OCI-LY7 (cell line): Measurements from ENCODE around the gene DCAF5. TPM values are rescaled to one million over a fixed set of nuclear protein-coding genes. Genes with fewer than 3 reads are reported as not detected.

ENCODE experiments used
- BruUV-seq: library from RNA; stranded (reverse); fragments of 400-500 nt; replicated peaks from 2 replicates; lab custom pipeline; 2021; lab: Mats Ljungman, UMichigan
- CTCF ChIA-PET: fragments of 300-600 bp; sonication (Branson Sonifier 250); formaldehyde crosslinking; loops from one replicate; lab custom pipeline; 2022; ENCODE audit warnings: antibody characterized with exemption; ENCODE audit not compliant: unreplicated experiment; lab: Charles Lee
- POLR2A ChIA-PET: fragments of 300-600 bp; sonication (Branson Sonifier 250); formaldehyde crosslinking; loops from one replicate; lab custom pipeline; 2022; ENCODE audit warnings: antibody characterized with exemption; lab: Charles Lee
- DNase-seq: peaks from one replicate; pipeline ENCODE4 v3.0.0-alpha.2; 2015; ENCODE audit warnings: low spot score
- H2AFZ ChIP-seq: fragments of 200-600 bp; sonication (generic), shearing (Covaris generic); 2 replicates; pipeline ENCODE4 v1.6.1; 2014; ENCODE audit warnings: mild to moderate bottlenecking, antibody characterized with exemption, low read length, moderate library complexity
- H3K27ac ChIP-seq: fragments of 200-600 bp; sonication (generic); 2 replicates; pipeline ENCODE4 v1.5.1; 2014; ENCODE audit warnings: mixed run types, low read depth, mild to moderate bottlenecking, moderate library complexity, low read length, inconsistent platforms; ENCODE audit not compliant: poor library complexity, severe bottlenecking
- H3K36me3 ChIP-seq: fragments of 200-600 bp; sonication (generic); 2 replicates; pipeline ENCODE4 v1.6.1; 2014; ENCODE audit warnings: mild to moderate bottlenecking, antibody characterized with exemption, low read length, moderate library complexity, mixed read lengths; ENCODE audit not compliant: insufficient read depth
- H3K4me1 ChIP-seq: fragments of 200-600 bp; sonication (generic); 2 replicates; pipeline ENCODE4 v1.5.1; 2014; ENCODE audit warnings: mild to moderate bottlenecking, low read length; ENCODE audit not compliant: insufficient read depth, poor library complexity, severe bottlenecking
- H3K4me2 ChIP-seq: fragments of 200-600 bp; sonication (generic); 2 replicates; pipeline ENCODE4 v1.6.1; 2014; ENCODE audit warnings: mild to moderate bottlenecking, low read length
- H3K4me3 ChIP-seq: fragments of 200-600 bp; sonication (generic); 2 replicates; pipeline ENCODE4 v1.5.1; 2014; ENCODE audit warnings: mild to moderate bottlenecking, low read depth, low read length; ENCODE audit not compliant: poor library complexity, severe bottlenecking
- H3K79me2 ChIP-seq: fragments of 200-600 bp; sonication (generic); 2 replicates; pipeline ENCODE4 v1.6.1; 2016; ENCODE audit warnings: low read depth, mild to moderate bottlenecking, low read length, moderate library complexity, mixed read lengths; ENCODE audit not compliant: insufficient read depth
- H3K9me2 ChIP-seq: fragments of 200-600 bp; sonication (generic); 2 replicates; pipeline ENCODE4 v1.6.1; 2016; ENCODE audit warnings: mild to moderate bottlenecking, low read length, mixed read lengths; ENCODE audit not compliant: insufficient read depth
- H3K9me3 ChIP-seq: fragments of 200-600 bp; sonication (generic); 2 replicates; pipeline ENCODE4 v1.6.1; 2014; ENCODE audit warnings: mild to moderate bottlenecking, mixed run types, low read length, mixed read lengths
- H4K20me1 ChIP-seq: fragments of 200-600 bp; sonication (generic); 2 replicates; pipeline ENCODE4 v1.6.1; 2014; ENCODE audit warnings: mild to moderate bottlenecking, antibody characterized with exemption, low read length, moderate library complexity, mixed read lengths; ENCODE audit not compliant: insufficient read depth
- CTCF ChIP-seq: fragments of 200-600 bp; sonication (generic); conservative IDR thresholded peaks from 2 replicates; pipeline ENCODE4 v1.5.1; 2014; ENCODE audit warnings: mild to moderate bottlenecking, antibody characterized with exemption, low read length, moderate library complexity, mixed read lengths
- EZH2phosphoT487 ChIP-seq: fragments of 200-600 bp; sonication (generic); IDR thresholded peaks from 2 replicates; pipeline ENCODE4 v1.6.1; 2018; ENCODE audit warnings: low read depth, borderline replicate concordance, mild to moderate bottlenecking, mixed run types, antibody characterized with exemption, low read length, moderate library complexity, mixed read lengths
- intact Hi-C: fragments of 100-400 bp; cut with micrococcal nuclease; formaldehyde crosslinking; loops from one replicate; pipeline ENCODE4 v1.10.0; 2022; ENCODE audit not compliant: unreplicated experiment
- total RNA-seq, 2 experiments: library from RNA; depleted of rRNA in 1 of 2; stranded (reverse); fragments of >200 nt in 1 of 2; shearing (Covaris generic) in 1 of 2; gene quantifications; 2 replicates each; pipeline ENCODE4 v1.2.3, GENCODE V29; 2014 to 2022

DCAF5 gene
- total RNA-seq, 2 experiments from 2014 or later: 23.1 to 46.0 TPM

- intact Hi-C loops: no loop called here
- CTCF ChIA-PET: no interaction called here
Observed at GRCh38 chr14:69047255-69047654, 105.7 kb downstream of the DCAF5 start.

GRCh38 chr14:69046476-69046860, 106.5 kb downstream of the DCAF5 start:
- Histone ChIP-seq H3K27ac (no peak overlapping the region), H2AFZ (no peak overlapping the region), H3K4me1 (peaks cover 14% of the 10 kb centered on the region), H3K4me3 (no peak overlapping the region), H4K20me1 (no peaks in the 10 kb centered on the region), H3K36me3 (no peaks in the 10 kb centered on the region), H3K79me2 (no peaks in the 10 kb centered on the region), H3K9me3 (no peaks in the 10 kb centered on the region), H3K4me2 (no peak overlapping the region), H3K9me2 (no peaks in the 10 kb centered on the region)
- ChIA-PET POLR2A (interaction anchor here (0.6 kb wide), 1 partner anchor 1828 kb away, joined by 3 read pairs; no protein-coding TSS in a partner anchor), CTCF (no interaction called here)
- BruUV-seq: no TSS peak
- DNase-seq: no peak
- TF ChIP-seq EZH2phosphoT487 (no peak), CTCF (no peak)
- intact Hi-C loops: no loop called here

More at GRCh38 chr14:69047255-69047654, 105.7 kb downstream of the DCAF5 start:
- Histone ChIP-seq H3K4me3 (no peak overlapping the region), H3K9me3 (no peaks in the 10 kb centered on the region), H2AFZ (no peak overlapping the region), H3K4me1 (peaks cover 15% of the 10 kb centered on the region), H3K9me2 (no peaks in the 10 kb centered on the region), H3K79me2 (no peaks in the 10 kb centered on the region), H4K20me1 (no peaks in the 10 kb centered on the region), H3K27ac (no peak overlapping the region), H3K36me3 (no peaks in the 10 kb centered on the region), H3K4me2 (no peak overlapping the region)
- TF ChIP-seq CTCF: no peak
- TF ChIP-seq EZH2phosphoT487: no peak
- BruUV-seq: no TSS peak
- POLR2A ChIA-PET: no interaction called here
- DNase-seq: no peak

GRCh38 chr14:69045857-69046475, 107.0 kb downstream of the DCAF5 start:
- H3K9me3 ChIP-seq: no peaks in the 10 kb centered on the region
- no peaks in the 10 kb centered on the region for H3K36me3 ChIP-seq
- DNase-seq: no peak
- no peak overlapping the region for H2AFZ ChIP-seq
- no peaks in the 10 kb centered on the region for H3K9me2 ChIP-seq
- intact Hi-C loops: no loop called here
- no peak overlapping the region for H3K27ac ChIP-seq
- no peaks in the 10 kb centered on the region for H3K79me2 ChIP-seq
- CTCF ChIA-PET: no interaction called here
- no peak overlapping the region for H3K4me3 ChIP-seq
- BruUV-seq: no TSS peak
- no peaks in the 10 kb centered on the region for H4K20me1 ChIP-seq
- H3K4me2 ChIP-seq: no peak overlapping the region
- POLR2A ChIA-PET: interaction anchor here (0.6 kb wide), 1 partner anchor 1829 kb away, joined by 3 read pairs; no protein-coding TSS in a partner anchor
- TF ChIP-seq EZH2phosphoT487: no peak
- TF ChIP-seq CTCF: no peak
- H3K4me1 ChIP-seq: peaks cover 9% of the 10 kb centered on the region
